Subcutaneous abdominal adipose tissue (tissue), 5 donors: ENCODE data around the gene LRRTM3.

ENCODE experiments used
- H3K27ac ChIP-seq: one replicate; pipeline ENCODE4 v1.7.0; 2013; ENCODE audit warnings: low read depth, mild to moderate bottlenecking, inconsistent platforms, low read length, moderate library complexity
- H3K27me3 ChIP-seq, 5 donors: one replicate each; pipeline ENCODE4 v1.7.0; 2013; ENCODE audit warnings: low read length in 5 of 5, inconsistent platforms in 1 of 5; ENCODE audit not compliant: control insufficient read depth in 5 of 5, insufficient read depth in 4 of 5
- H3K36me3 ChIP-seq, 5 donors: one replicate each; pipeline ENCODE4 v1.7.0; 2013; ENCODE audit warnings: low read length in 5 of 5; ENCODE audit not compliant: control insufficient read depth in 5 of 5, insufficient read depth in 5 of 5
- H3K4me1 ChIP-seq, 5 donors: one replicate each; pipeline ENCODE4 v1.7.0; 2013; ENCODE audit warnings: low read length in 5 of 5, mild to moderate bottlenecking in 3 of 5, moderate library complexity in 1 of 5; ENCODE audit not compliant: control insufficient read depth in 5 of 5, insufficient read depth in 5 of 5
- H3K4me3 ChIP-seq, 5 donors: one replicate each; pipeline ENCODE4 v1.7.0; 2013; ENCODE audit warnings: low read length in 5 of 5, low read depth in 1 of 5
- H3K9ac ChIP-seq, 5 donors: one replicate each; pipeline ENCODE4 v1.7.0; 2013; ENCODE audit warnings: low read length in 5 of 5, mild to moderate bottlenecking in 4 of 5, moderate library complexity in 3 of 5
- H3K9me3 ChIP-seq, 5 donors: one replicate each; pipeline ENCODE4 v1.7.0; 2013; ENCODE audit warnings: low read length in 5 of 5; ENCODE audit not compliant: control insufficient read depth in 5 of 5
- donor health status: healthy.
- donor health status: healthy.
- donor health status: healthy.
- donor health status: healthy.
- donor health status: healthy.

LRRTM3 gene

DNA sequence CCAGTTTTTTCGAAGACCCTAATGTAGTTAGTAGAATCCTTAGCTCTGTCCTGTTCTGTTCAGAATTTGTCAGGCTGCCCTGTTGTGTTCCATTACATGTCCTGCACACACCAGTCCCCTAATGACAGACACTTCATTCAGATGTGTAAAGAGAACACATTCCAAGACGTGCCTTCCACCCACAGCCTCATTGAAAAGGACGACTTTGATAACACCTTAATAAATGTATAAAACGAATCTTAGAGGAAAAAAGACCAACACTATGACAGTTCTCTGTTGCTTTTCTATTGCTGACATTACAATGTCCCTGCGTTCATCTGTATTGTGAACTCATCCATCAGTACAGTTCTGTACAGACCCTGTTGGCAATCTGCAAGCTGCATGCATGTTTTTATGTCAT is 3.5 kb downstream of the LRRTM3 start:
- Histone ChIP-seq H3K9ac (no peak overlapping the region), H3K27ac (no peak overlapping the region), H3K4me1 (peaks cover 0 to 10% (median 6%) of the 10 kb centered on the region in 5 donors), H3K36me3 (no peaks in the 10 kb centered on the region), H3K27me3 (peaks cover 13 to 35% (median 26%) of the 10 kb centered on the region in 5 donors), H3K9me3 (no peaks in the 10 kb centered on the region), H3K4me3 (no peak overlapping the region)

DNA sequence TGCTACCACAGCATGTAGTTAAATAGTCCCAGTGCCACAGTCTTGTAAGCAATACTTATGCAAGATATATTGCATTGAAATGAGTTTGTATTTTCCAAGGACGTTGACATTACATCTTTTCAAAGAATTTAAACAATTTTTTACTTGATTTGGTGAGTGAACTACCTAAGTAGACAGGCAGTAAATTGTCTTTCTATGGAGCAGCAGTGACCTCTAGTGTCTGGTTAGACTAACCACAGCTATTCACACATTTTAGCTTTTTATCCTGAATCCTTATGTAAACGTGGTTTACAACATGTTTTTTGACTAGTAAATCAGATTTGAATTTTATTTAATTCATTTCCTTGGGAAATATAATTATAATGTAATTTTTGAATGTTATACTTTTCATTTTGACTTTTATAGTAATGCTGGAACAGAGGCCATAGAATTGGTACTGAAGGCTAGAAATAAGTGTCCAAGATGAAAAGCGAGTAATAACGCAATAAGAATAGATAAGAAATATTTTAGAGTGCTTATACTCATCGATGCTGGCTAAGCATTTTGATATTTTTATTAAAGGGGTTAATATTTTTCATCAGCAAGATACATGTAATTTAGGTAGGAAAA is 5.6 kb downstream of the LRRTM3 start:
- H3K9ac ChIP-seq = no peak overlapping the region
- no peak overlapping the region for H3K4me3 ChIP-seq

GRCh38 chr10:66931949-66932343 is 6.1 kb downstream of the LRRTM3 start:
- peaks cover 0 to 5% (median 0%) of the 10 kb centered on the region in 5 donors for H3K4me1 ChIP-seq
- no peaks in the 10 kb centered on the region for H3K9me3 ChIP-seq
- no peak overlapping the region for H3K4me3 ChIP-seq
- H3K27me3 ChIP-seq = peaks cover 10 to 27% (median 23%) of the 10 kb centered on the region in 5 donors
- H3K27ac ChIP-seq = no peak overlapping the region
- H3K9ac ChIP-seq = no peak overlapping the region
- H3K36me3 ChIP-seq = no peaks in the 10 kb centered on the region

More for the DNA sequence above, 5.6 kb downstream of the LRRTM3 start:
- Histone ChIP-seq H3K27ac (no peak overlapping the region), H3K9me3 (no peaks in the 10 kb centered on the region), H3K36me3 (no peaks in the 10 kb centered on the region), H3K27me3 (peaks cover 13 to 29% (median 26%) of the 10 kb centered on the region in 5 donors), H3K4me1 (peaks cover 0 to 5% (median 0%) of the 10 kb centered on the region in 5 donors)

- Histone ChIP-seq H3K9me3 (no peaks in the 10 kb centered on the region), H3K4me3 (no peak overlapping the region), H3K4me1 (no peaks in the 10 kb centered on the region), H3K27me3 (peaks cover 0 to under 1% (median 0%) of the 10 kb centered on the region in 5 donors), H3K36me3 (no peaks in the 10 kb centered on the region), H3K9ac (no peak overlapping the region), H3K27ac (no peak overlapping the region)
These were observed 8.9 kb downstream of the LRRTM3 start for GRCh38 chr10:66934711-66935110.

DNA sequence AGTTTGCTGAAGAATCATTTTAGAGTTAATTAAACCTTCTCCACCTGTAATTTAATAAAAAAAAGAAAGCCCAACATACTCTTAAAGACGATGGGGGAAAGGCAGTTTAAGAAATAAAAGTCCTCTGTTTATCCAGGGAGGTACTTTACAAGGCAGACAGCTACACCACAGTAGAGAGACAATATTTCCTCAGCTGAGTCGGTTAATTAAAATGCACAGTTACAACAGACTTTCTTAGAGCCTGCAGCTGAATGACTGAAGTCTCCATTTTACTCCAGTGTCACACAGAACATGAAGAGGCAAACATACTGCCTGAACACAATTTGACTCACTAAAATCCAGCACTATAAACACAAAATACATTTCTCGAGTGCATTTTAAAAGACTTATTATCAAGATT is 15.1 kb downstream of the LRRTM3 start:
- Histone ChIP-seq H3K4me1 (no peaks in the 10 kb centered on the region), H3K27ac (no peak overlapping the region), H3K9ac (no peak overlapping the region), H3K4me3 (no peak overlapping the region), H3K36me3 (no peaks in the 10 kb centered on the region), H3K27me3 (no peaks in the 10 kb centered on the region), H3K9me3 (no peaks in the 10 kb centered on the region)

GRCh38 chr10:66941491-66941890 is 15.7 kb downstream of the LRRTM3 start:
- H3K9ac ChIP-seq = no peak overlapping the region

GRCh38 chr10:66942407-66942806 is 16.6 kb downstream of the LRRTM3 start:
- Histone ChIP-seq H3K27ac (no peak overlapping the region), H3K36me3 (no peaks in the 10 kb centered on the region), H3K4me1 (no peaks in the 10 kb centered on the region), H3K9ac (no peak overlapping the region), H3K9me3 (no peaks in the 10 kb centered on the region), H3K4me3 (no peak overlapping the region), H3K27me3 (no peaks in the 10 kb centered on the region)

More at GRCh38 chr10:66941491-66941890, 15.7 kb downstream of the LRRTM3 start:
- Histone ChIP-seq H3K36me3 (no peaks in the 10 kb centered on the region), H3K27ac (no peak overlapping the region), H3K4me1 (no peaks in the 10 kb centered on the region), H3K4me3 (no peak overlapping the region), H3K27me3 (no peaks in the 10 kb centered on the region), H3K9me3 (no peaks in the 10 kb centered on the region)

DNA sequence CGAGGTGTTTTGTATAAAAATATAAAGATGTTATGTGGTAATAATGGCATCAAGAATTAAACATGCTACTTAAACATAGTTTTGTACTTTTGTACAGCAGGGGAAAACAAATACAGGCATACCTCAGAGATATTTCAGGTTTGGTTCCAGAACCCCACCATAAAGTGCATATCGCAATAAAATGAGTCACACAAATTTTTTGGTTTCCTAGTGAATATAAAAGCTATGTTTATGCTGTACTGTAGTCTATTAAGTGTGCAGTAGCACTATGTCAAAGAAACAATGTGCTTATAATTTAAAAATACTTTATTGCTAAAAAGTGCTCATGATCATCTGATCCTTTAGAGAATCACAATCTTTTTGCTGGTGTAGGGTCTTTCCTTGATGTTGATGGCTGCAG is 17.8 kb downstream of the LRRTM3 start:
- no peak overlapping the region for H3K9ac ChIP-seq
- no peak overlapping the region for H3K4me3 ChIP-seq
- H3K27ac ChIP-seq = no peak overlapping the region
- H3K27me3 ChIP-seq = no peaks in the 10 kb centered on the region
- H3K36me3 ChIP-seq = no peaks in the 10 kb centered on the region
- H3K9me3 ChIP-seq = no peaks in the 10 kb centered on the region
- no peaks in the 10 kb centered on the region for H3K4me1 ChIP-seq

GRCh38 chr10:66951896-66952295 is 26.1 kb downstream of the LRRTM3 start:
- Histone ChIP-seq H3K27me3 (no peaks in the 10 kb centered on the region), H3K4me1 (peaks cover 0 to 9% (median 6%) of the 10 kb centered on the region in 5 donors), H3K27ac (no peak overlapping the region), H3K36me3 (no peaks in the 10 kb centered on the region), H3K4me3 (no peak overlapping the region), H3K9ac (no peak overlapping the region), H3K9me3 (no peaks in the 10 kb centered on the region)

DNA sequence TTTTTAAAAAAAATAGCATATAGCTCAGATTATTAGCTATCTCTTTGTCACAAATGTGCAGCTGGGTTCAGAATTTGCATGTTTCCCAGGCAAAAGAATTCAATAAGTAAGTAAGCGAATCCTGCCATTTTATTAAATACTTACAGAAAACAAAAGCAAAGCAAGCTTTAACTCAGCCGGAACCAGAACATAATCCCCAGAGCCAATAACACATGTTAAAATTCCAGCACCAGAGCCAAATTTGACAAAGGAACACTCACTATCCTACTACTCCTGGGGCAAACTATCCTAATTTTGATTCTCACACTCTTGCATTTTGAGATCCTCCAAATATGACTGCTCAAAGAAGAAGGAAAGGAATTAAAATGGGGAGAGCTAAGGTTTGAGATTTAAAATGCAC is 32.6 kb downstream of the LRRTM3 start:
- Histone ChIP-seq H3K27ac (peak overlapping the region; percentile 12), H3K4me3 (peak overlapping the region; percentile 32 to 70 (median 52))

More for the DNA sequence above, 32.6 kb downstream of the LRRTM3 start:
- Histone ChIP-seq H3K9ac (peak overlapping the region in 3 of 5 donors; percentile 6 to 74 (median 49)), H3K27me3 (no peaks in the 10 kb centered on the region), H3K36me3 (no peaks in the 10 kb centered on the region), H3K4me1 (peaks cover 0 to 33% (median 20%) of the 10 kb centered on the region in 5 donors), H3K9me3 (no peaks in the 10 kb centered on the region)
